ENCODE results near the gene SYT9.
"Not testable (repeated sequence)": the region's sequence is repeated elsewhere in the genome, so short reads cannot be mapped to it uniquely, and the experiment has no call there.

SYT9 gene

GRCh38 chr11:7275133-7275532, 23.4 kb downstream of the SYT9 start:
- no peak for DNase-seq

DNA sequence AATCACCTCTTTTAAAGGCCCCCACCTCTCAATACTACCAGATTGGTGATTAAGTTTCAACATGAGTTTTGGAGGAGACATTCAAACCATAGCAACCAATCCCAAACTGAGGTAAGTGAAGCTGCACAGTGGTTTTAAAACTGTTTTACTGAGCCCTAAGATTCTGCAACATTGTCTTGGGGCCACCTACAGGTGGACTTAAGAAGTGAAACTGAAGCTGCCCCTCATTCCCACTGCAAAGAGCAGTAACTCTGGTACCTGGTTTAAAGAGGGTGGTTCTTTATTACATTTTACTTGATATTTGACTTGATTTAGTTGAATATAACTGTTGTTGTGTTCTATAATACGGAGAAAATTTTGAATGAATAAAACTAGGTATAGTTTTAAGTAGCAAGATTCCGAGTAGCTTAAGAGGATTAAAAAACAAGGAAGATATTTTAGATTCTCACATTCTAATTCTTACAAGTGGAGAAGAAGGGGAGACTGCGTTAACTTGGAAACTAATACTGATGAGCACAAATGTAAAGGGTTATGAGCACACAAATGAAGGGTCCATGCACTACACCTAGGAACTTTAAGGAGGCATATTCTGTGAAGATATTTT, 26.7 kb downstream of the SYT9 start:
- no peak for DNase-seq

DNA sequence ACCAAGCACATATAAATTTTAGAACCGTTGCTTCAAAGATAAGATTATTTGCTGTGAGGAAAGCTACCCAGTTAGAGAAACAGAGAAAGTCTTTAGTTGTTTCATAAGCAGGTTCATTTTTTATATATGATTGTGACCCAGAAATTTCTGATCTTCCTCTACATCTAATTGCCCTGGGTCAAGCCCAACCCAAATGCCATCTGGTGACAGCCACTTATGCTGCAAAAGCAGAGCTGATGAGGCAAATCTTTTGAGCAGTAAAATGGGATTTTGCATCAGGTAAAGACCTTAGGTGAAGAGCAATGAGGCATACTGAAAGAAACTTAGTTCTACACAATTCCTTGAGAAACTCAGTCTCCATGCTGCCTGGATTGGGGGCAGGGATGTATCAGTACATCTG, 28.0 kb downstream of the SYT9 start:
- no peak for DNase-seq

DNA sequence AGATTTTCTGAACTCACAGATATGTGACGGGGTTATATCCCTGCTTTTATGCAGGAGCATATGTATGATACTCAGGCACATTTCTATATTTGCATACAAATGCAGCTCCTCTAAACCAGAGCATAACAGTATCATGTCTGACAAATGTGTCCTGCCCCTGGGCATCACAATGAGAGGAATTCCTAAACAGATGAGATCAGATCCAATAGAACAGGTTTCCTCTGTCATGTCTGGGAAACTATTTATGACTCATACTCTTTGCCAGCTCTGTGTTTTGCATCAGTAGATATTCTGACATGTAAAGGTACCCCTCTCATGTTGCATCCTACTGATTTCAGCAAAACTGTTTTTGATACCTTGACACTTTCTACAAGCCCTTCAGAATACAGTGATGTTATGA, 29.4 kb downstream of the SYT9 start:
- no peak for DNase-seq

GRCh38 chr11:7281809-7282208, 30.1 kb downstream of the SYT9 start:
- DNase-seq, result no peak

DNA sequence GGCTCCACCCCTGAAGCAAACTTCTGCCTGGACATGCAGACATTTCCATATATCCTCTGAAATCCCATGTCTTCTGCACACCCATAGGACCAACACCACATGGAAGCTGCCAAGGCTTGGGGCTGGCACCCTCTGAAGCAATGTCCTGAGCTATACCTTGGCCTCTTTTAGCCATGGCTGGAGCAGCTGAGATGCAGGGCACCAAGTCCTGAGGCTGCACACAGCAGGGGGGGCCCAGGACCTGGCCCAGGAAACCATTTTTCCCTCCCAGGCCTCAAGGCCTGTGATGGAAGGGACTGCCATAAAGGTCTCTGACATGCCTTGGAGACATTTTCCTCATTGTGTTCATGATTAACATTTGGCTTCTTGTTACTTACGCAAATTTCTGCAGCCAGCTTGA, 34.5 kb downstream of the SYT9 start:
- DNase-seq, result no peak

DNA sequence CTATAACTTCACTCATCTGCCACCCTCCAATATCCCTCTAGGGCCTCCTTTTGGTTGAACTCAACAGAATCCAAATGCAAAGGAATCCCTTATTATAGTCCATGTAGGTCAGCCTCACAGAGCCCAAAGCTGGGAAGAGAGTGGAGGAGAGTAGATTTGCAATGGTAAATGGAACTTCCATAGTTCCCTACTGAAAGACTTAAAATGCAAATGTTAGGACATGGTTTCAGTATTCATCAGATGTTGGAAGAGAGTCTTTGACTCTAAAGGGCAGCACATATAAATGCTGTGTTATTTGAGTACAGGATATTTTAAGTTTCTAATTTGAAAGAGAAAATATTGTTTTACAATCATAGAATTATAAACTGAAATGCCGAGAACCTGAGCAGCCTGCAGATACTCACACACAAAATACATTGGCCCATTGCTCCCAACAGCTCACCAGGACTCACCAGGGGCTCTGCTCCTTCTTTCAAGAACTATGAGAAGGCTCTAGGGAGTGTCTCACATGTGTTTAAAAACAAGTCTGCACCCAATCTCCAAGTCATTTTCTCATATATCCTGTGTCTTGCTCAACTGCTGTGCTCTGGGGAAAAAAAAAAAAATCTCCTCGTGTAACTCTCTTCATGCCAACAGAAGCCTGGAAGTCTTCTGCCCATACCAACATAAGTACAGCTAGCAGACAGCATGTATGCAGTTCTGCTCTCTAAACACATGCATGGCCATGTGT, 39.6 kb downstream of the SYT9 start:
- no peak for DNase-seq

DNA sequence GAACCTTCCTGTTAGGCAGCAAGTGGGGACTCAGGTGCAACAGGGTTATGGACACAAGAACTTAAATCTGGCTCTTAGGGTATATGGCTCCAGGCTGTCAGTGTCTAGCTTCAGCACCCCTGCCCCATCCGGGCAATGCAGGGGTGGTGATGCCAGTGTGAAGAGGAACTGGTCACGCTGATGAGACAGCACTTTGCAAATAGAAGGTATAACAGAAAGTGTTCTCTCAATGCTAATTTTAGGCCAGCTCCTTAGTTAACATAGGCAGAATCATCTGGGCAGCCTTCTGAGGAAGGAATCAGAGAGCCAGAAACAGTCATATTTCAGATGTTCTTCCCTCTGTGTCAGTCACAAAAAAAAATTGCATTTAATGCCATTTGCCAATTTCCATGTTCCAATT, 41.2 kb downstream of the SYT9 start:
- DNase-seq, result no peak

DNA sequence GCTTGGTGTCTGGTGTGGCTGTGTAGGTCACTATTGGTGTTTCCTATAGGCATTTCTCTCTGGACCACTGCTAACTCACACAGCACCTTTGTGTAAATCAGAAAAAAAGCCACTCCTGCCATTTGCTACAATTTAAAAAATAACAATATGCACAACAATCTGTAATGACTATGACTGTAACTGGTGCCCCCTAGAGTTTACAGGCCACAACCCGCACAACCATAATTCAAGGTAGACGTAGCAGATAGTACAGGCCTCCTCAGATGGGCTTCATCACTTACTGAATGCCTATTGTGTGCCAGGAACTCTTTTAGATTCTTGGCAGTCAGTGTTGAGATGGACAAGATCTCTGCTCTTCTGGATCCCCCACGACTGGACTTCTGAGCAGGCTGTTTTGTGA, 47.7 kb downstream of the SYT9 start:
- DNase-seq, result no peak

DNA sequence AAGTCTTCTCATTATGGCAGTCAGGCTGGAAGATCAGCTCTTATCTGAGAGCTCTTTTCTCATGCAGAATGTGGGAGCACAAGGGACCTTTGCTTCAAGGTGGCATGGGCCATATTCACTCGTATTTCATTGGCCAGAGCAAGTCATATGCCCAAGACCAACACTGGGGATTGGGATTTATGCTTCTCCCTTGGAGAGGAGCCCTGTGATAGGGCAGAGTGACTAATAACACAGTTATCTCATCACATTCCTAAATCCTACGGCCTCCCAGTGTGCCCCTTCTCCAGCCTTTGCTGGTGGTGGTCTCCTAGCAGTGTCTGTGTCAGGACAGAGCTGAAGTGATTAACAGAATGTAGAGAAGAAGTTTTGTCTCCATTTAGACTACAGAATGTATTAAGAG, 48.6 kb downstream of the SYT9 start:
- no peak for DNase-seq

- DNase-seq, result no peak
Measured at GRCh38 chr11:7303146-7303545, 51.4 kb downstream of the SYT9 start.

- no peak for DNase-seq
Measured at GRCh38 chr11:7306900-7307299, 55.2 kb downstream of the SYT9 start.

GRCh38 chr11:7307836-7308235, 56.1 kb downstream of the SYT9 start:
- no peak for DNase-seq

GRCh38 chr11:7311903-7312302, 60.2 kb downstream of the SYT9 start:
- no peak for DNase-seq

DNA sequence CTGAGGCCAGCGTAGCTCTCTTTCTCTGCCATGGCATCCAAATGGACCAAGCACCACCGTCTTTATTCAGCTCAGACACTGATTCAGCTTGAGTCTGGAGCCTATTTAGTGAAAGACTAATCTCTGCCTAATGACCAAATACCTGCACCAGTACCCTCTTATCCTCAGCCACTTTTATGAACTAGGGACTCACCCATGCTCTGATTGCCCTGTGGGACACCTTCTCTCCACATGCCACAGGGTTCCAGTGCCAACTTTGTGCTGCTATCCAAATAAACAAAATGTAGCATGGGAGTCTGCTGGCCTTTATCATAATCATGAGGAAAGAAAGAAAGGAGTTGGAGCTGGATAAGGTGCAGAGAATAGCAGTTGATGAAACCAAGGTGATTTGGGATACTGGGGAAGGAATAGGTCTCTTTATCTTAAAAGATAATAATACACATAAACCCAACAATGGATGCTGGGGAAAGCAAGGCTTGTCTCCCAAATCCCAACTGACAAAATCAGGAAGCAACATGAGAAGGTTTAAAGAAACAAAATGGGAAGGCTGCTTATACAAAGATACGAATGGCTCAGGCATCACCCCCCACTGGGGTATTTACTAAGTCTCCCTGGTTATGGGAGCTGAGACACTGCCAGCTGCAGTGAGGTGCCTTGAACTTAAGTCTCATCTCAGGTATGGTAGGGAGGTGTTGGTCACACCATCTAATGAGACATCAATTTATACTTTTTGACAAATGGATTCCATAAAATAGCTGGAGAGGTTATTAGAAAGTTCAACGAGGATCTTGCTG, 63.3 kb downstream of the SYT9 start:
- no peak for DNase-seq

DNA sequence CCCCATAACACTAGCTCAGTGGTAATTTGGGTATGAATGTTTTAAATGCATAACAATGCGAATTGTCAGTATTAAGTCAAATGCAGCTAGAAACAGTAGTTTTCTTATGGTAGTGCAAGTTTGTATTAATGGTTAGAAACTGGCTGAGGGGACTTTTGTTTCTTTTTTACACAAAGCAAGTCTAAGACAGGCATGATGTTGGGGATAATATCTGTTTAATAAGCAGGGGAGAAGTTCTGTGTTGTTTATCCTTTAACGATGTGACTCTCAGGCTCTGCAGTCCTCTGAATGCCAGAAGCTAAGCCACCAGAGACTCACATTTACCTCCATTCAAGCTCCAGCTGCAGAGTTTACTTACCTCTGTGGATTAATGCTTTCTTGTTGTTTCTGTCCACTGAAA, 67.8 kb downstream of the SYT9 start:
- no peak for DNase-seq

DNA sequence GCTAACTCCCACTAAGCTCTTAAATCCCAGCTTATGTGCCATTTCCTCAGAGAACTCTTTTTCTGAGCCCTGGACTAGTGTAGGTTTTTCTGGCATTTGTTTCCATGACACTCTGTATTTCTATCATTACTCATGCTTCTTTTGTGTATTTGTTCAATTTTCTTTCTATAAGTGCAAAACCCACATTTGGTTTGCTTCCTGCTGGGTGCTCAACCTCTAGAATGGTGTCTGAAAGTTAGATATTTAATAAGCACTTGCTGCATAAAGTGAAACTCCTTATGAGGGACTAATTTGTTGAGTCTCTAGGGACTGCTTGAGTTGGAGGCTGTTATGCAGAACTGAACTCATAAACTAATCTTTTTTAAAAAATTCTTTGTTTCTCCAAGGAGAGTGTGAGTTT, 68.6 kb downstream of the SYT9 start:
- DNase-seq, result no peak

- DNase-seq, result no peak
Measured at GRCh38 chr11:7321473-7322450, 70.1 kb downstream of the SYT9 start.

DNA sequence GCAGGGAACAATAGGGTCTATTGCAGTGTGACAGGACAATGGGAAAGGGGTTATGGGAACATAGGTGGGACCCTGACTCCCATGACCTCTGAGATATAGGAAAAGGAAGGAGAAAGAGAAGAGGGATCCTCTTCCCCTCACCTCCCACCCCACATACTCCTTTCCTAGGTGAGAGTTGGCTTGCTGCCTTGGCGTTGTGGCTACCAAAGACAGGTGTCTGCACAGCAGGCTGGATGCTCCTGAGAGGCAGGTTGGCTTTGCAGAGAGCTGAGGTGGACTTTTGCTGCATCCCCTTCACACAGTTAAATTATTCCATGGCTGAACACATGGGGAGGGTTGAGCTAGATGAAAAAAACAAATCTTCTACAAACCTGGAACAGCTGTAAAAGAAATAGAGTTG, 80.7 kb downstream of the SYT9 start:
- no peak for DNase-seq

GRCh38 chr11:7332962-7333361, 81.3 kb downstream of the SYT9 start:
- DNase-seq, result no peak

- DNase-seq, result not testable (repeated sequence)
Measured at GRCh38 chr11:7335442-7335841, 83.7 kb downstream of the SYT9 start.

- no peak for DNase-seq
Measured at GRCh38 chr11:7341551-7341950, 89.8 kb downstream of the SYT9 start.
